Osteoblast (primary cell): ENCODE data around the gene MAPT. TPM values are rescaled to one million over a fixed set of nuclear protein-coding genes. Genes with fewer than 3 reads are reported as not detected.
A peak's percentile ranks its signal among the peaks of the same experiment; 100 is the strongest.

Experiments
- DNase-seq: peaks from one replicate; pipeline ENCODE4 v3.0.0; 2011; ENCODE audit warnings: low spot score, mixed read lengths; ENCODE audit not compliant: insufficient read length; ENCODE audit errors: missing footprints
- H2AFZ ChIP-seq: 2 replicates; pipeline ENCODE4 v1.6.0; 2011; ENCODE audit warnings: mild to moderate bottlenecking, low read length
- H3K27ac ChIP-seq: 2 replicates; pipeline ENCODE4 v1.5.1; 2011; ENCODE audit warnings: mild to moderate bottlenecking, low read depth, low read length, moderate library complexity
- H3K27me3 ChIP-seq: 2 replicates; pipeline ENCODE4 v1.6.0; 2012; ENCODE audit warnings: mild to moderate bottlenecking, control low read depth, inconsistent platforms, low read length, moderate library complexity; ENCODE audit not compliant: insufficient read depth
- H3K36me3 ChIP-seq: 2 replicates; pipeline ENCODE4 v1.5.1; 2011; ENCODE audit warnings: mild to moderate bottlenecking, low read length, control low read depth, moderate library complexity; ENCODE audit not compliant: insufficient read depth
- H3K4me1 ChIP-seq: 2 replicates; pipeline ENCODE4 v1.5.1; 2011; ENCODE audit warnings: mild to moderate bottlenecking, low read length, control low read depth, moderate library complexity; ENCODE audit not compliant: insufficient read depth
- H3K4me2 ChIP-seq: 2 replicates; pipeline ENCODE4 v1.6.0; 2011; ENCODE audit warnings: mild to moderate bottlenecking, low read length; ENCODE audit not compliant: insufficient read depth
- H3K4me3 ChIP-seq: fragments of 200-600 bp; sonication (generic); 3 replicates; pipeline ENCODE4 v1.5.1; 2012; ENCODE audit warnings: mild to moderate bottlenecking, low read length, inconsistent platforms; ENCODE audit not compliant: insufficient read depth
- H3K79me2 ChIP-seq: 2 replicates; pipeline ENCODE4 v1.6.0; 2012; ENCODE audit warnings: mild to moderate bottlenecking, low read length, control low read depth, inconsistent platforms; ENCODE audit not compliant: insufficient read depth
- H3K9me3 ChIP-seq: 2 replicates; pipeline ENCODE4 v1.5.1; 2011; ENCODE audit warnings: low read depth, low read length, control low read depth
- H4K20me1 ChIP-seq: 2 replicates; pipeline ENCODE4 v1.6.0; 2012; ENCODE audit warnings: mild to moderate bottlenecking, low read length, control low read depth; ENCODE audit not compliant: insufficient read depth
- CTCF ChIP-seq: IDR thresholded peaks from 2 replicates; pipeline ENCODE4 v1.5.1; 2011; ENCODE audit warnings: mild to moderate bottlenecking, low read depth, low read length, moderate library complexity; ENCODE audit errors: extremely low read depth
- total RNA-seq: library from RNA; depleted of rRNA; stranded (reverse); fragments of >200 nt; gene quantifications from 2 replicates; pipeline ENCODE4 v1.2.3, GENCODE V29; 2012

The MAPT gene
- total RNA-seq, 1 donor = 0.36 TPM

DNA sequence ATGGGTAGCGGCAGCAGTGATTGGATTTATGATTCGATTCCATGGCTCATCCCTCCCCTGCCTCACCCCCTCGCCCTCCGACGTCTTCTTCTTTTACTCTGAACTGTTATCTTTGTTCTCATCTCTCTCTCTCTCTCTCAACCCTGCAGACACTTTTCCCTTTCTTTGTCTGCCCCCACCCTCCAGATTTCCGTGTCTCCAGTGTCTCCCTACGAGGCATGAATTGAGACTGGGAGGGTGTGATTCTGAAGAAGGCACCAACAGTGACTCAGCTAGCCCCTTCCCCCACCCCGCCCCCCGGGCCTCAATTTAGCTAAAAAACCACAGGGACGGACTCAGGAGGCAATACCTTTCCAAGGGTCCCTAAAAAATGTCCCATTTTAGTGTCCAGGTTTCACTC, 57.0 kb downstream of the MAPT start:
- no peak for TF ChIP-seq CTCF
- Histone ChIP-seq H4K20me1 (no peaks in the 10 kb centered on the region), H3K36me3 (no peaks in the 10 kb centered on the region), H3K4me1 (no peaks in the 10 kb centered on the region), H3K79me2 (no peaks in the 10 kb centered on the region), H3K4me3 (no peak overlapping the region), H2AFZ (no peak overlapping the region), H3K27ac (no peak overlapping the region), H3K4me2 (no peak overlapping the region), H3K27me3 (peaks cover 22% of the 10 kb centered on the region), H3K9me3 (no peaks in the 10 kb centered on the region)
- peak; percentile 45 for DNase-seq

GRCh38 chr17:45951941-45952340, 57.6 kb downstream of the MAPT start:
- no peaks in the 10 kb centered on the region for H3K79me2 ChIP-seq
- no peaks in the 10 kb centered on the region for H3K4me1 ChIP-seq
- H3K36me3 ChIP-seq = no peaks in the 10 kb centered on the region
- peaks cover 22% of the 10 kb centered on the region for H3K27me3 ChIP-seq
- no peaks in the 10 kb centered on the region for H4K20me1 ChIP-seq
- no peak overlapping the region for H3K4me2 ChIP-seq
- no peak for TF ChIP-seq CTCF
- H3K27ac ChIP-seq = no peak overlapping the region
- DNase-seq = peak; percentile 38
- H2AFZ ChIP-seq = no peak overlapping the region
- H3K4me3 ChIP-seq = no peak overlapping the region
- H3K9me3 ChIP-seq = no peaks in the 10 kb centered on the region

GRCh38 chr17:45952814-45953320, 58.5 kb downstream of the MAPT start:
- no peak for TF ChIP-seq CTCF
- no peaks in the 10 kb centered on the region for H3K4me1 ChIP-seq
- no peak for DNase-seq
- H4K20me1 ChIP-seq = no peaks in the 10 kb centered on the region
- H3K27ac ChIP-seq = no peak overlapping the region
- H3K36me3 ChIP-seq = no peaks in the 10 kb centered on the region
- H3K4me2 ChIP-seq = no peak overlapping the region
- peaks cover 22% of the 10 kb centered on the region for H3K27me3 ChIP-seq
- H3K79me2 ChIP-seq = no peaks in the 10 kb centered on the region
- no peak overlapping the region for H2AFZ ChIP-seq
- no peak overlapping the region for H3K4me3 ChIP-seq
- H3K9me3 ChIP-seq = no peaks in the 10 kb centered on the region

DNA sequence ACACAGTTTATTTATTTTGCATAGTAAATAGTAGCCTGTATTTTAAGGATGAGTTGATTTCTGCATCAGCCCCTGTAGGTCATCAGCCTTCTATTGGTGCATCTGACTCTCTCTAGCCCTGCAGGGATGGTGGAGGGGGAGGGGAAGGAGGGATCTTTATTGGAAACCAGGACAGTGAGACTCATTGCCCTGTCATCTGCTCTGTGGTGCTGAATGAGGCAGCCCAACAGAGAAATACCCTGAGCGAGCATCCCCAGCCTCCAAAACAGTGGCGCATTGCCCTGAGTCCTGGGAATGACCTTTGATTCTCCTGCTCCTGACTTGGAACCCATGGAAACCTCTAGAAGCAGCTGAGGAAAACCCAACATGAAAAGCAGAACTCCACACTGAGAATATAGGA, 59.2 kb downstream of the MAPT start:
- Histone ChIP-seq H3K79me2 (no peaks in the 10 kb centered on the region), H3K9me3 (no peaks in the 10 kb centered on the region), H3K4me3 (no peak overlapping the region), H3K4me2 (no peak overlapping the region), H3K36me3 (no peaks in the 10 kb centered on the region), H3K27ac (no peak overlapping the region), H2AFZ (no peak overlapping the region), H3K4me1 (no peaks in the 10 kb centered on the region), H4K20me1 (no peaks in the 10 kb centered on the region), H3K27me3 (peaks cover 27% of the 10 kb centered on the region)
- TF ChIP-seq CTCF = no peak
- DNase-seq = peak; percentile 55
